ENCODE results near the gene FCHSD1.

Gene FCHSD1

GRCh38 chr5:141640698-141641097, 10.5 kb downstream of the FCHSD1 start:
- no peak for DNase-seq

DNA sequence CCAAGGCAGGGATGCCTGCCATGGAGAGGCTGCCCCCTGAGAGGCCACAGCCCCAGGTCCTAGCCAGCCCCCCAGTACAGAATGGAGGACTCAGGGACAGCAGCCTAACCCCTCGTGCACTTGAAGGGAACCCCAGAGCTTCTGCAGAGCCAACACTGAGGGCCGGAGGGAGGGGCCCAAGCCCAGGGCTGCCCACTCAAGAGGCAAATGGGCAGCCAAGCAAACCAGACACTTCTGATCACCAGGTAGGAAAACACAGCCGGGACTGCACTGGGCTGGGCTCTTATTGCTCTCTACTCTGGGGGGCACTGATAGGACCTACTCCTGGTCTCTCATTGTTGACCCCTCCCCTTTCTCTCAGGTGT, 11.2 kb downstream of the FCHSD1 start:
- no peak for DNase-seq

- DNase-seq: no peak
These were observed 11.7 kb downstream of the FCHSD1 start for GRCh38 chr5:141639357-141640050.

DNA sequence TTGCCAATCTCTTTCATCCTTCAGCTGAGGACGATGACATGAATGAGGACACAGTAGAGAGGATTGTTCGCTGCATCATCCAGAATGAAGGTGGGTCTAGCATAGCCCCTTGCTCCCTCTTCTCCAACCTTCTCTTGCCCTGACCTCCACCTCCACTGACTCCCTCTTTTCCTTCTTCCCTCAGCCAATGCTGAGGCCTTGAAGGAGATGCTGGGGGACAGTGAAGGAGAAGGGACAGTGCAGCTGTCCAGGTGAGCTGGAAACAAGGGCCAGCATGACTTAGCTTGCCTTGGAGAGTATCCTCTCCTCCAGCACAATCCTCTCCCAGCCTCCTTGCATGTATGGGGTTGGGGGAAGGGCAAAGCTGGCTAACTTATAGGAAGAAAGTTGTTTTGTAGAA, 12.4 kb downstream of the FCHSD1 start:
- no peak for DNase-seq

DNA sequence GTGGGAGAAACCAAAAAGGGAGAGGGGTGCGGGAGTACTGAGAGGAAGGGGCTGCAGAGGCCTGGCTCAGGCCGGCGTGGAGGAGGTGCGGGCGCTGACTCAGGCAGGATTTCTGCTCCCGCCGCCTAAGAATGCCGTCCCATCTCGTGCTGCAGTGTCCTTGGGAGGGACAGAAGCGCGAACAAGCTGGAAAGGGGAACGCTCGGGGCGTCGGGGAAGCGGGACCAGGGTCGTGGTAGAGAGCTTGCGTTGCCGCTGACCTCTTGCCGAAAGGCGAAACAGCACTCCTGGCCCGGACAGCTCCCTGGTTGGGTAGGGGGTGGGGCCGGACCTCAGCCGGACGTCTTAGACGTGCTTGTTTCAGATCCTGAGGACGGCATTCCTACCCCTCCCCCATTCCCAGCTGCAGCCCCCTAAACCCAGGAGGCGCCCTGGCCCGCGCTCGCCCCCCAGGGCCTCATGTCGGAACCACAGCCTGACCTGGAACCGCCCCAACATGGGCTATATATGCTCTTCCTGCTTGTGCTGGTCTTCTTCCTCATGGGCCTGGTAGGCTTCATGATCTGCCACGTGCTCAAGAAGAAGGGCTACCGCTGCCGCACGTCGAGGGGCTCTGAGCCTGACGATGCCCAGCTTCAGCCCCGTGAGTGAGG, 13.3 kb downstream of the FCHSD1 start:
- no peak for DNase-seq

DNA sequence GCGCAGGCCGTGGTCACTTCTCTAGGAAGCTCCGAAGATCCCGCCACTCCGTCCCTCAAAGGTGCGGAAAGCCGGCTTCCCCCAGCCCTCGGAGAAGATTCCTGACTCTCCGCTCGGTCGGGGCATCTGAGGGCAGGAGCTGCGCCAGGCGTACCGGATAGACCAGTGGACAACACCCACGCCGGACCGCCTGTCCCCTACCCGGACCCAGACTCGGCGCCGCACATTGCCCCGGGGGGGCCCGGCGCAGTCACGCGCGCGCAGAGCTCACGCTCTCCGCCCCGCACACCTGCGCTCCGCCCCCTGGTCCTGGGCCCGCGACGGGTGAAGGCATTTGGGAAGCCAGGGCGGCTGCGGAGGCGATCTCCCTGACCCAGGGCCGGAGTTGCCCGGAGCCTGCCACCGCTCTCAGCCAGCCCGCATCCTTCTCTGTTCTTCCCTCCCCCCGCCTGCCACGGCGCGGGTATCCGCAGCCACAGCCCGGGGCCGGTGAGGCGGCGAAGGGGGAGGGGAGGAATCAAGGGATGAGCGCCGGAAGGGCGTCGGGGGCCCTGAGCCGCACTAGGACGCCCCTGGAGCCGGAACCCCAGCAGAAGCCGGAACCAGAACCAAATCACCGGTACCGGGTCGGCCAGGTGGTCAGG, 14.0 kb downstream of the FCHSD1 start:
- no peak for DNase-seq

- peak; percentile 80 to 82 for DNase-seq
These were observed 14.7 kb downstream of the FCHSD1 start, which contains the start of the genes HDAC3 and RELL2 for GRCh38 chr5:141636413-141637122. Gene HDAC3, minus strand, starts transcription at chr5:141636849. Its CDS starts 59 bp downstream, at chr5:141636790. Gene RELL2, plus strand, starts transcription at chr5:141636997. Its CDS starts 1,229 bp downstream, at chr5:141638226.

DNA sequence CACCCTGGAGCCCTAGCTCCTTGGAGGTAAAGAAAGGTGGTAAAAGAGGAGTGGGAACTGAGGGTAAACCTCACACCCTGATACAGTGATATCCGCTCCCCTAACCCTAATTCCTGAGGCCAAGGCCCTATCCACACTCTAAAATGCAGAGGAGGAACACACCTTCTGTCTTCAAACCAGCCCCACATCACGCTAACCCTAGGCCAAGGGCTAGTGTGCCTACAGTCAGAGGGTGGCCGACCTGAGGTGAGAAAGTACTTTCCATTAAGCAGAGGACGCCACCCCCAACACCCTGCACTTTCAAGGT, 15.2 kb downstream of the FCHSD1 start:
- no peak for DNase-seq

DNA sequence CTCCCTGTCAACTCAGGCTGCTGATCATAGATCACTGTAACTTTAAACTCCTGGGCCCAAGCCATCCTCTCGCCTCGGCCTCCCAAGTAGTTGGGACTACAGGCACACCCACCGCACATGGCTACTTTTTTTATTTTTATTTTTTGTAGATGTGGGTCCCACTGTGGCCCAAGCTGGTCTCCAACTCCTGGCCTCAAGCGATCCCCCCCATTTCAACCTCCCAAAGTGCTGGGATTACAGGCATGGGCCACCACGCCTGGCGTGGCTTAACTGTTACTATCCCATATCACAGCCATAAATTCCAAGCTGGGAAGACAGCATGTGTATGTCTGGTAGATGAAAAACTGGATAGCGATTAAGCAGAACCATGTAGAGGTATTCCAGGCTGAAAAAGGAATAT, 15.6 kb downstream of the FCHSD1 start:
- no peak for DNase-seq

DNA sequence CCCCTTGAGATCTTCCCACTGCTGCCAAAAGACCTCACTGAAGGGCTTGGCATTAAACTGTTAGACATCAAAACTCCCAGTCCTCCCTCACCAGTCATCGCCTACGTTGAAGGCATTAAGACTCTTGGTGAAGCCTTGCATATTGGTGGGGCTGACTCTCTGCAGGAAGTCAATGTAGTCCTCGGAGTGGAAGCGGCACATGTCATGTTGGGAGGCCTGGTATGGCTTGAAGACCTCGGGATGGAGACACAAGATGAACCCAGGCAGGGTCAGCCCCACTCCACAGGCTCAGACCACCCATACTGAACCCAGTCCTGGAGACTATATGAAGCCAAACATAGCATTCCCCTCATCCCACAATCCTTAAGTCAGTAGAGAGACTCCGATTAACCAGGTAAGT, 16.5 kb downstream of the FCHSD1 start:
- DNase-seq: no peak

GRCh38 chr5:141633871-141634561, 17.2 kb downstream of the FCHSD1 start:
- no peak for DNase-seq

GRCh38 chr5:141632650-141633049, 18.6 kb downstream of the FCHSD1 start:
- no peak for DNase-seq

- DNase-seq: no peak
These were observed 20.6 kb downstream of the FCHSD1 start for GRCh38 chr5:141630570-141631140.

DNA sequence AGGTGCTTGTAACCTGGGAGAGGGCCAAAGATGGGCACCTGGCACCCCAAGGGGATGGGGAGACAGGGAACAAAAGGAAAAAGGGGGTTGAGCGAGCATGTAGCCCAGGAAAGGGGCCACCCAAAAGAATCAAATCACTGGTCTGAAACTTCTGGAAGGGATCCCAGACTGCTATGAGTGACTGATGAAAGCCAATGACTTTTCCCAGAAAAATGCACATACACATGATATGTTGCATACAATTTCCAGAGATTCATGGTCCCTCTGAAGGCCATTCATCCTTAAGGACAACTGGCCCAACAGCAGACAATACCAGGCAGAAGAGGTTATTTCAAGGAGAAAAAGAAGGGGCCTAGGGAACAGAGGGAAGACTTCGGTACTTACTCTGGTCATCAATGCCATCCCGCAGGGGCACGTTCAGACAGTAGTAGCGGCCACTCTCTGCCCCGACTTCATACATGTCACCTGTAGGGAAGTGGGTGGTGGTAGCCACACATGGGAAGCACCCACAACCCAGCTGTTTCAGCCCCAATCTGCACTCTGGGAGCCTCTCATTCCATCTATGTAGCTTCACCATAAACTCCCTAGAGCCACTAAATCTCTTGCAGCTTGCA, 22.9 kb downstream of the FCHSD1 start:
- no peak for DNase-seq

DNA sequence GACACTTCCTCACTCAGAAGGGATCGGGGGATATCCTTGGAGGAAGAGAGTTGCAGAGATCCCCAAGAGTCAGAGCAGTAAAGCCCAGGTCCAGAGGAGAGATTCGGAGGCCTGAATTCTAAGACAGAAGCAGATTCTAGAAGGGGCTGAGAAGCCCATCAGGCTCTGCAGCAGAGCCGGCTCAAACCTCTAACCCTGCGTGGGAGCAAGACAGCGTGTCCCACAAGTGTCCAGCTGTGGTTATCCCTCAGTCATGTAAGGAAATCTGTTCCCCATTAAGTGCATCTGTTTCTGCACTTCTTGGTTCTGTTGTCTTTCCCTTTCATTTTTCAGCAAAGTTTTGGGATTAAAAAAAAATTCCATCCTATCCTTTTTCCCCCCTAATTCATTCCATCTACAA, 27.6 kb downstream of the FCHSD1 start:
- no peak for DNase-seq

DNA sequence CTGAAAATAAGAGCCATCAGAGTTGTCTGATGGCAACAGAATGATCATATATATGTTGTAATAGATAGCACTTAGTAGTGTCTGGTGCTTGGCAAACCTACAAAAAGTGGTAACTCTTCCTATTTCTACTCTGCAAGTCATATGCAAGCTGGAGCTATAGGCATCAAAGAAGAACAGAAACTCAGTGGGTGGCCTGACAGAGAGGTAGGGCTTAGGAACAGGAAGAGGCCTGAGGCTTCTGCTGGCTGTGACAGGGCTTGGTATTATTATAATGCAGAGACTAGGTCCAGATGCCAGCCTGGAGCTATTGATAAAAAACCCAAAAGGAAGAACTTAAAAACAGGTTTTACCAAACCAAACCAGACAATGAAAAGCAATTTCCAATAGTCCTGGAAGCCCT, 28.0 kb downstream of the FCHSD1 start:
- no peak for DNase-seq

DNA sequence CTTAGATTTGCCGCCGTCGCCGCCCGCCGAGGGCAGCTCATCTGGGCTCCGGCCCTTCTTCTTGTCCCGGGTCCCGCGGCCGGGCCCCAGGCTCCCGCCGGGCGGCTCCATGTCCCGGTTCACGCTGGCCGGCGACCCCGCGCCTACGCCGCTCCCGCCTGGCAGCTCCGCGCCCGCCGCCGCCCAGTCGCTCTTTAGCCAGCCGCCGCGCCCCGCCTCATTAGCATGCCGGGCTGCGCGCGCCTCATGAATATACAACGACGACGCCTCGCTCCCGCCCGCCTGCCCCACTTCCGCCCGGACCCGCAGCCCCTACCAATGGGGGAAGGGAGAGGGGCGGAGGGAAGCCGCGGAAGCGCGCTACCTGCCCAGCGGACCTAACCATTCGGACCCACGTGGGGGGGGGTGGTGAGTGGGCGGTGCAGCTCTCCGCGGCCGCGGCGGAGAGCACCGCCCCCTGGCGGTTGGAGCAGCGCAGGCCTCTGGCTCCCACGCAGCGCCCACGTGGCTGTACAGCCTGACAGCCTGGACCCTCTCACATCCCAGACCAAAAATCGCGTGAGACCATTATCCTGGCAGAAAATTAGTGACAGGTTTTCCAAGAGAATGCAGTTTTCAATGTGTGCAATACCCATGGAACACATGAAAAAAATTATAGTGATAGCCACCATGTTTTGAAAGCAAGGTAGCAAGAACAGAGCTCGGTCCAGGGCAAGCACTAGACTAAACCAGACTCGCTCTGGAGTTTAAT, 32.2 kb downstream of the FCHSD1 start, which contains the start of gene DIAPH1:
TSS of gene DIAPH1 (minus strand) at position 197 of the 751 bp plus-strand sequence. CDS start at position 111, 86 bp downstream.
- peak; percentile 79 to 92 for DNase-seq

DNA sequence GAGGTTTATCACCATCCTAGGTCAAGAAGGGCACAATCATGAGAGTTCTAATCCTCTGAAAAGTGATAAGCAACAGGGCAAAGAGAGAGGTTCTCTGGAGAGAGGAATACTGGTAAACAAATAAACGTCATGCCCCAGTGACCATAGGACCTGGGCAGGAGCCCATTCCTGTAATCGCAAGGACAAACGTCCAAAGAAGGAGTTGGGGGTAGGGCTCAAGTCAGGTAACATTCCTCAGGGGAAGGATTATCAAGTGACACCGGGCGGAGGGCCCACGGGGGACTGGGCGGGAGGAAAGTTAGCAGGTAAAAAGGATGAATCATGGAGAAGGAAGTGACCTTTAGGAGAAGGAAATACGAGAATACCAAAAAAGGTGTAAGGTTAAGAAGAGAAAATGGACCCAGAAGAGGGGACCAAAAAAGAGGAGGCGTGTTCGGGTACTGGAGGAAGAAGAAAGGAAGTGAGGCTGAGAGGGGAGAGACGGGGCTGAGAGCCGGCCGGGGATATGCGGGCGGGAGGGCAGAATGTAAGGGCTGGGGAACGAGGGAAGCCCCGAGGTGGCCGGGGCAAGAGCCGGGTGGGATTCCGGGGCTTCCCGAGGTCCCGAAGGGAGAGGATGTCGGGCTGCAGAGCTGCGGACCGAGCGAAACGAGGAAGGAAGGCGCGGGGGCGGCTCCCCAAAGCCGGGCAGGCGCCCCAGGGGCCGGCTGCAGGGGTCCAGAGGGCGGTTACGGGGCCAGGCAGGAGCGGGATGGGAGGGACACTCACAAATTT, 33.0 kb downstream of the FCHSD1 start:
- no peak for DNase-seq

GRCh38 chr5:141617682-141618029, 33.6 kb downstream of the FCHSD1 start:
- no peak for DNase-seq

DNA sequence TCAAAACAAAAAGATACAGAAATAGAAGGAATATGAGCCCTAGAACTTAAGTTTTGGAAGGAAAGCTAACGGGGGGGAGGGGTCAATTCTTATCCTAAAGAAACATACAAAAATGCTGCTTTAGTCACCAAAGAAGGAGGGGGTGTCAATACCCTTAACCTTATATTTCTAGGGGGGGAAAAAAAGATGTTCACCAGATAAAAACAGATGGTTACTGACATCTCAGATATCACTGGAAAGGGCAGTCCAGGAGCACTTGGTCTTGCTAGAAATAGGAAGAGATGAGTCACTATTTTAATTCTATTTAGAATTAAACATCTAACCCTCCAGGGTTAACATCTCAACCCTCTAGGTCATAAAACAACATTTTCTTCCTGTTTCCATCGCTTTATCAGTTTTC, 34.1 kb downstream of the FCHSD1 start:
- no peak for DNase-seq

Measured in NCI-H187 (cell line).